Measurements from ENCODE around the gene NAA50.

NAA50 gene

GRCh38 chr3:113745756-113746547 lies at the start of gene NAA50:
TSS of gene NAA50 (minus strand) at chr3:113746249. CDS start at chr3:113745949, 300 bp downstream.
- peak; percentile 83 for DNase-seq (ENCODE audit: extremely low spot score)
- ChIA-PET POLR2A (interaction anchor here (0.6 to 2.0 kb wide), 13 partner anchors 8 to 310 kb away, joined by 3 to 13 read pairs (median 4); partner anchors contain the start of genes CCDC191, QTRT2, SPICE1 and USF3), CTCF (interaction anchor here (1.1 to 2.4 kb wide), 3 partner anchors 10 to 32 kb away, joined by 4 to 14 read pairs (median 5); no protein-coding TSS in a partner anchor)
- TF ChIP-seq FOXK2 (IDR thresholded peaks at IDR 0.05) (no peak), TARDBP (IDR thresholded peaks at IDR 0.05) (no peak), NFRKB (IDR thresholded peaks at IDR 0.05) (no peak), LEF1 (IDR thresholded peaks at IDR 0.05; ENCODE audit: borderline replicate concordance) (no peak; the same call in 1 of the 2 replicates), ARNT (IDR thresholded peaks at IDR 0.05) (no peak), L3MBTL2 (conservative IDR thresholded peaks at IDR 0.05) (peak; percentile 56)

- CTCF ChIA-PET, result no interaction called here
- POLR2A ChIA-PET, result no interaction called here
- TF ChIP-seq PKNOX1 (IDR thresholded peaks at IDR 0.05) (no peak), TARDBP (IDR thresholded peaks at IDR 0.05) (no peak), CTBP1 (IDR thresholded peaks at IDR 0.05; ENCODE audit: borderline replicate concordance) (no peak)
These were observed 49.6 kb upstream of the NAA50 start for GRCh38 chr3:113795693-113796092.

GRCh38 chr3:113794526-113794925 lies 48.5 kb upstream of the NAA50 start:
- no peak for DNase-seq (ENCODE audit: extremely low spot score)
- no peak for TF ChIP-seq SUZ12 (IDR thresholded peaks at IDR 0.05)
- TF ChIP-seq ELF4 (IDR thresholded peaks at IDR 0.05), result no peak
- TF ChIP-seq ZNF384 (IDR thresholded peaks at IDR 0.05), result no peak
- TF ChIP-seq NFRKB (IDR thresholded peaks at IDR 0.05), result no peak
- POLR2A ChIA-PET, result no interaction called here
- CTCF ChIA-PET, result interaction anchor here (0.6 kb wide), 1 partner anchor 16 kb away, joined by 3 read pairs; no protein-coding TSS in a partner anchor

More at GRCh38 chr3:113795693-113796092, 49.6 kb upstream of the NAA50 start:
- DNase-seq (ENCODE audit: extremely low spot score), result no peak

GRCh38 chr3:113791381-113791780 lies 45.3 kb upstream of the NAA50 start:
- TF ChIP-seq PKNOX1 (IDR thresholded peaks at IDR 0.05), result no peak
- no peak for TF ChIP-seq ELF4 (IDR thresholded peaks at IDR 0.05)
- TF ChIP-seq HDGF (IDR thresholded peaks at IDR 0.05; ENCODE audit: borderline replicate concordance), result no peak
- TF ChIP-seq FOXM1 (IDR thresholded peaks at IDR 0.05; ENCODE audit: borderline replicate concordance), result no peak
- TF ChIP-seq NFRKB (IDR thresholded peaks at IDR 0.05), result no peak
- no peak for TF ChIP-seq SUZ12 (IDR thresholded peaks at IDR 0.05)
- TF ChIP-seq FOXK2 (IDR thresholded peaks at IDR 0.05), result no peak
- TF ChIP-seq CTBP1 (IDR thresholded peaks at IDR 0.05; ENCODE audit: borderline replicate concordance), result no peak
- TF ChIP-seq BHLHE40 (IDR thresholded peaks at IDR 0.05; ENCODE audit: borderline replicate concordance), result no peak
- no peak for TF ChIP-seq SP1 (IDR thresholded peaks at IDR 0.05)
- no peak for TF ChIP-seq L3MBTL2 (conservative IDR thresholded peaks at IDR 0.05)
- no peak for TF ChIP-seq LEF1 (IDR thresholded peaks at IDR 0.05; ENCODE audit: borderline replicate concordance)
- no peak for TF ChIP-seq TARDBP (IDR thresholded peaks at IDR 0.05)
- no peak for TF ChIP-seq ARNT (IDR thresholded peaks at IDR 0.05)
- TF ChIP-seq ZNF384 (IDR thresholded peaks at IDR 0.05), result no peak
- TF ChIP-seq FOXA1 (IDR thresholded peaks at IDR 0.05), result no peak
- ChIA-PET POLR2A (no interaction called here), CTCF (no interaction called here)
- no peak for DNase-seq (ENCODE audit: extremely low spot score)

GRCh38 chr3:113783980-113784379 lies 37.9 kb upstream of the NAA50 start:
- DNase-seq (ENCODE audit: extremely low spot score), result no peak
- ChIA-PET POLR2A (no interaction called here), CTCF (no interaction called here)
- no peak for TF ChIP-seq FOXK2 (IDR thresholded peaks at IDR 0.05)
- no peak for TF ChIP-seq SP1 (IDR thresholded peaks at IDR 0.05)
- TF ChIP-seq ZNF384 (IDR thresholded peaks at IDR 0.05), result no peak
- no peak for TF ChIP-seq FOXA1 (IDR thresholded peaks at IDR 0.05)
- no peak for TF ChIP-seq CTBP1 (IDR thresholded peaks at IDR 0.05; ENCODE audit: borderline replicate concordance)
- TF ChIP-seq L3MBTL2 (conservative IDR thresholded peaks at IDR 0.05), result no peak
- no peak for TF ChIP-seq ELF4 (IDR thresholded peaks at IDR 0.05)
- TF ChIP-seq LEF1 (IDR thresholded peaks at IDR 0.05; ENCODE audit: borderline replicate concordance), result no peak
- TF ChIP-seq BHLHE40 (IDR thresholded peaks at IDR 0.05; ENCODE audit: borderline replicate concordance), result no peak
- TF ChIP-seq PKNOX1 (IDR thresholded peaks at IDR 0.05), result no peak
- no peak for TF ChIP-seq HDGF (IDR thresholded peaks at IDR 0.05; ENCODE audit: borderline replicate concordance)
- TF ChIP-seq TARDBP (IDR thresholded peaks at IDR 0.05), result no peak
- TF ChIP-seq FOXM1 (IDR thresholded peaks at IDR 0.05; ENCODE audit: borderline replicate concordance), result no peak
- no peak for TF ChIP-seq NFRKB (IDR thresholded peaks at IDR 0.05)

- TF ChIP-seq SP1 (IDR thresholded peaks at IDR 0.05) (no peak), CTBP1 (IDR thresholded peaks at IDR 0.05; ENCODE audit: borderline replicate concordance) (no peak), TARDBP (IDR thresholded peaks at IDR 0.05) (no peak)
- POLR2A ChIA-PET, result no interaction called here
- DNase-seq (ENCODE audit: extremely low spot score), result no peak
- CTCF ChIA-PET, result no interaction called here
These were observed 37.4 kb upstream of the NAA50 start for GRCh38 chr3:113783463-113783862.

- DNase-seq (ENCODE audit: extremely low spot score), result no peak
- ChIA-PET POLR2A (no interaction called here), CTCF (no interaction called here)
- TF ChIP-seq PKNOX1 (IDR thresholded peaks at IDR 0.05) (no peak), HDGF (IDR thresholded peaks at IDR 0.05; ENCODE audit: borderline replicate concordance) (no peak), LEF1 (IDR thresholded peaks at IDR 0.05; ENCODE audit: borderline replicate concordance) (no peak), ELF4 (IDR thresholded peaks at IDR 0.05) (no peak), CTBP1 (IDR thresholded peaks at IDR 0.05; ENCODE audit: borderline replicate concordance) (no peak), FOXK2 (IDR thresholded peaks at IDR 0.05) (no peak), FOXA1 (IDR thresholded peaks at IDR 0.05) (no peak), FOXM1 (IDR thresholded peaks at IDR 0.05; ENCODE audit: borderline replicate concordance) (no peak)
These were observed 30.5 kb upstream of the NAA50 start for GRCh38 chr3:113776564-113776963.

Data from HEK293T (cell line).